GM18873 (cell line): ENCODE measurements around the gene SELENOH.

ENCODE experiments used
- ATAC-seq: cut with Tn5 transposase; IDR thresholded peaks from one replicate; pipeline ENCODE4 v1.9.1; 2021; ENCODE audit warnings: mild to moderate bottlenecking, moderate library complexity, moderate number of reproducible peaks; ENCODE audit not compliant: unreplicated experiment, low FRiP score

The SELENOH gene

GRCh38 chr11:57778318-57779037 lies 37.2 kb downstream of the SELENOH start:
- no peak for ATAC-seq

GRCh38 chr11:57779276-57779675 lies 38.0 kb downstream of the SELENOH start:
- no peak for ATAC-seq

GRCh38 chr11:57781529-57781943 lies 40.2 kb downstream of the SELENOH start:
- ATAC-seq = no peak

GRCh38 chr11:57785072-57785471 lies 43.8 kb downstream of the SELENOH start:
- no peak for ATAC-seq

GRCh38 chr11:57786436-57786835 lies 45.1 kb downstream of the SELENOH start:
- no peak for ATAC-seq

- ATAC-seq = no peak
These were observed 45.8 kb downstream of the SELENOH start for GRCh38 chr11:57787006-57787604.

- no peak for ATAC-seq
These were observed 46.8 kb downstream of the SELENOH start for GRCh38 chr11:57787920-57788702.

- no peak for ATAC-seq
These were observed 47.4 kb downstream of the SELENOH start for GRCh38 chr11:57788703-57789088.

GRCh38 chr11:57791321-57792059 lies 50.2 kb downstream of the SELENOH start:
- ATAC-seq = no peak

GRCh38 chr11:57792060-57792541 lies 50.8 kb downstream of the SELENOH start:
- peak; percentile 84 for ATAC-seq

- no peak for ATAC-seq
These were observed 51.6 kb downstream of the SELENOH start for GRCh38 chr11:57792870-57793269.
